Hepatocyte (in vitro differentiated cells): Measurements from ENCODE around the gene SMOC1. TPM values are rescaled to one million over a fixed set of nuclear protein-coding genes. Genes with fewer than 3 reads are reported as not detected.
A peak's percentile ranks its signal among the peaks of the same experiment; 100 is the strongest.

Source experiments
- DNase-seq: peaks from one replicate; pipeline ENCODE4 v3.0.0-alpha.2; 2016; ENCODE audit warnings: low spot score
- H2AFZ ChIP-seq: fragments of 200-600 bp; sonication (generic); 2 replicates; pipeline ENCODE4 v1.6.0; 2016; ENCODE audit warnings: antibody characterized with exemption, mild to moderate bottlenecking
- H3K27ac ChIP-seq: fragments of 200-600 bp; sonication (generic); 2 replicates; pipeline ENCODE4 v1.5.1; 2016; ENCODE audit warnings: mild to moderate bottlenecking
- H3K27me3 ChIP-seq: fragments of 200-600 bp; sonication (generic); 2 replicates; pipeline ENCODE4 v1.6.1; 2016
- H3K36me3 ChIP-seq: fragments of 200-600 bp; sonication (generic); replicated peaks from 2 replicates; pipeline ENCODE4 v1.5.1; 2016; ENCODE audit warnings: low read depth; ENCODE audit not compliant: insufficient read depth
- H3K4me1 ChIP-seq: fragments of 200-600 bp; sonication (generic); 2 replicates; pipeline ENCODE4 v1.5.1; 2016; ENCODE audit warnings: mild to moderate bottlenecking, moderate library complexity; ENCODE audit not compliant: insufficient read depth
- H3K4me2 ChIP-seq: fragments of 200-600 bp; sonication (generic); 2 replicates; pipeline ENCODE4 v1.6.0; 2016
- H3K4me3 ChIP-seq: fragments of 200-600 bp; sonication (generic); 2 replicates; pipeline ENCODE4 v1.5.1; 2016; ENCODE audit warnings: mild to moderate bottlenecking
- H3K79me2 ChIP-seq: fragments of 200-600 bp; sonication (generic); 2 replicates; pipeline ENCODE4 v1.6.0; 2017; ENCODE audit warnings: mild to moderate bottlenecking
- H3K9me2 ChIP-seq: fragments of 200-600 bp; sonication (generic); replicated peaks from 2 replicates; pipeline ENCODE4 v1.6.0; 2017; ENCODE audit warnings: mild to moderate bottlenecking; ENCODE audit not compliant: insufficient read depth
- H3K9me3 ChIP-seq: fragments of 200-600 bp; sonication (generic); 2 replicates; pipeline ENCODE4 v1.5.1; 2016; ENCODE audit warnings: low read depth, mild to moderate bottlenecking
- H4K20me1 ChIP-seq: fragments of 200-600 bp; sonication (generic); 2 replicates; pipeline ENCODE4 v1.6.0; 2016; ENCODE audit warnings: mild to moderate bottlenecking; ENCODE audit not compliant: insufficient read depth, poor library complexity, severe bottlenecking
- EZH2 ChIP-seq: fragments of 200-600 bp; sonication (generic); IDR thresholded peaks from 2 replicates; pipeline ENCODE4 v1.6.1; 2016; ENCODE audit warnings: antibody characterized with exemption, mild to moderate bottlenecking, borderline replicate concordance
- EZH2phosphoT487 ChIP-seq: fragments of 200-600 bp; sonication (generic); IDR thresholded peaks from one replicate; pipeline ENCODE4 v1.6.1; 2018; ENCODE audit warnings: antibody characterized with exemption, mild to moderate bottlenecking, low read depth, moderate library complexity; ENCODE audit not compliant: unreplicated experiment, severe bottlenecking
- WGBS: methylation state at CpG from one replicate; pipeline ENCODE4 v1.1.6; 2016; ENCODE audit warnings: low lambda C conversion rate; ENCODE audit errors: missing lambda C conversion rate; 5-methylcytosine and 5-hydroxymethylcytosine counted together
- polyA plus RNA-seq: library from polyadenylated mRNA; unstranded; fragments of >200 nt; fragmentation: Nextera tagmentation; extraction: Ambion mirVana; gene quantifications from 2 replicates; pipeline ENCODE4 v1.2.1, GENCODE V29; 2016
- total RNA-seq: library from RNA; depleted of rRNA; stranded (reverse); fragments of >200 nt; gene quantifications from 2 replicates; pipeline ENCODE4 v1.2.3, GENCODE V29; 2014
- TF ChIP-seq, protein P1 (sequence below): fragments of 200-600 bp; sonication (generic); IDR thresholded peaks from 2 replicates; pipeline ENCODE4 v1.5.1; 2016; ENCODE audit warnings: antibody characterized with exemption, mild to moderate bottlenecking; ENCODE audit not compliant: poor library complexity

SMOC1 gene
- total and polyA plus RNA-seq, 2 experiments from 2014 or later, result 2.1 to 6.2 TPM

DNA sequence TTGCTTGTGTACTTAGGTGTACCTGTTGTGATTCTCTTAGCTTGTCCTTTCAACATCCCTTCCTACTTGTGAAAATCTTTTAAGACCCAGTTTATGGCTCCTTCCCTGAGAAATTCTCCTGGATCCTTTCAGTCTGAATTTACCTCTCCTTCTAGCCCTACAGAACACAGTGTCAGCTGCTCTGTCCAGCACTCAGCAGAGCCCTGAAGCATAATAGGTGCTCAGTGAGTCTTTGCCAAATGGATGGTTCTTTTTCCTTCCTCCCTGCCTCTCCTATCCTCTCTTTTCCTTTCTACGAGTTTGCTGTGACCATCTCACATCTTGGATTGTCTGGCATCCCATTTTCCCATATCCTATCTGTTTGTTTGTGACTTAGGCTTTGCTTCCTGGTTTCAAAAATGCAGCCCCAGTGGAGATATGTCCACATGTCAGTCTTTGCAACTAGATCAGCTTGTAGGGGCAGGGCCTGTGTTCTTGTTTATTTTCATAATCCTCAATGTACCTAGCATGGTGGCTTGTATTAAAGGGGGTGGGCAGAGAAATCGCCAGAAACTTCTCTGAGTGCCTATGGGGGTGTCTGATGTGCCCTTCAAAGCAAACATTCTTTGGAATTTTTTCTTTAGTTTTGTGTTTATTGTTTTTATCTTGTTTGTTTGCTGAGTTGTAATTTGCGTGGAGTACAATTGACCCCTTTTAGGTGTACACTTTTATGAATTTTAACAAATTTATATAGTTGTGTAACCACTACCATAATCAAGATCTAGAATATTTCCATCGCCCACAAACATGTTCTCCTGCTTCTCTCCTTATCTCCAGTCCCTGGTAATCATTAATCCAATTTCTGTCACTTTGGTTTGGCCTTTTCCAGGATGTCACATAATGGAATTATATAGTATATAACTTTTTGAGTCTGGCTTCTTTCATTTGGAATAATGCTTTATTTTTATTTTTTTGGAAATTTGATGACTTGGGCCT is 62.8 kb downstream of the SMOC1 start:
- WGBS, result 44% methylated on average over 4 of the region's 4 CpGs
- peak overlapping the region; percentile 70 for H3K27ac ChIP-seq
- peaks cover 36% of the 10 kb centered on the region for H3K4me1 ChIP-seq
- H3K9me3 ChIP-seq, result no peaks in the 10 kb centered on the region
- H3K4me3 ChIP-seq, result no peak overlapping the region
- DNase-seq, result peak; percentile 23
- no peaks in the 10 kb centered on the region for H4K20me1 ChIP-seq
- no peaks in the 10 kb centered on the region for H3K27me3 ChIP-seq
- H3K36me3 ChIP-seq, result no peaks in the 10 kb centered on the region
- TF ChIP-seq, protein P1, sequence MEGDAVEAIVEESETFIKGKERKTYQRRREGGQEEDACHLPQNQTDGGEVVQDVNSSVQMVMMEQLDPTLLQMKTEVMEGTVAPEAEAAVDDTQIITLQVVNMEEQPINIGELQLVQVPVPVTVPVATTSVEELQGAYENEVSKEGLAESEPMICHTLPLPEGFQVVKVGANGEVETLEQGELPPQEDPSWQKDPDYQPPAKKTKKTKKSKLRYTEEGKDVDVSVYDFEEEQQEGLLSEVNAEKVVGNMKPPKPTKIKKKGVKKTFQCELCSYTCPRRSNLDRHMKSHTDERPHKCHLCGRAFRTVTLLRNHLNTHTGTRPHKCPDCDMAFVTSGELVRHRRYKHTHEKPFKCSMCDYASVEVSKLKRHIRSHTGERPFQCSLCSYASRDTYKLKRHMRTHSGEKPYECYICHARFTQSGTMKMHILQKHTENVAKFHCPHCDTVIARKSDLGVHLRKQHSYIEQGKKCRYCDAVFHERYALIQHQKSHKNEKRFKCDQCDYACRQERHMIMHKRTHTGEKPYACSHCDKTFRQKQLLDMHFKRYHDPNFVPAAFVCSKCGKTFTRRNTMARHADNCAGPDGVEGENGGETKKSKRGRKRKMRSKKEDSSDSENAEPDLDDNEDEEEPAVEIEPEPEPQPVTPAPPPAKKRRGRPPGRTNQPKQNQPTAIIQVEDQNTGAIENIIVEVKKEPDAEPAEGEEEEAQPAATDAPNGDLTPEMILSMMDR, result no peak
- TF ChIP-seq EZH2, result no peak
- TF ChIP-seq EZH2phosphoT487, result no peak
- peak overlapping the region; percentile 15 for H3K4me2 ChIP-seq
- H2AFZ ChIP-seq, result no peak overlapping the region
- H3K79me2 ChIP-seq, result no peaks in the 10 kb centered on the region
- no peaks in the 10 kb centered on the region for H3K9me2 ChIP-seq

DNA sequence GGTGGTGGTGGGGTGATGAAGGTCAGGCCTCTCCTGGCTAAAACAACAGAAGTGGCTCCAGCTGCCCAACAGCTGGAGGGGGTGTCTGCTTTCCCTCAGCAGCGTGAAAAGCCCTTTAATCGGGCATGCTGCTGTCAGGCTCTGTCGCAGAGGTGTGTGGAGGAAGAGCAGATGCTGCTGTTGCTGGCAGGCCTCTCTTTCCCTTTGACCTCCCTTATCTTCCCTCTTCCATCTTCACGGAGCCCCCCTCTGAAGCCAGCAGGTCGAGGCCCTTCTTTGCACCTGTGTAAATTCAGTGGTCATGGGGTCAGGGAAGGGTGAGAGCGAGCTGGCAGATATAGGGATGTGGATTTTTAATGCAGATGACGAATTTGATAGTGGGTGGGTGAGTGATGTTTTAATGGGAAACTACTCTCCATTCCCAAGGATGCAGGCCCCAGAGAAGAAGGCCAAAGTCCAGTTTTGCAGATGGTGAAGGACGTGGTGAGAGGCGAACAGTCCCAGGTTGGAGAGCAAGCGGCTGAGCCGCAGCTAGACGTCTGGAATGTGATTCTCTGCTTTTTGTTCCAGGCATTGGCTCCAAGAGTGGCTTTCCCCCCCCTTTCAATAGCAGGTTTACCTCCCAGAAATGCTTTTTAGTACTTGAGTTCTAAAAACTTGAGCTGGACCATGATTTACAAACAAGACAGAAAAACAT is 64.0 kb downstream of the SMOC1 start:
- Histone ChIP-seq H4K20me1 (no peaks in the 10 kb centered on the region), H3K36me3 (no peaks in the 10 kb centered on the region), H3K27me3 (no peaks in the 10 kb centered on the region), H3K27ac (peak overlapping the region; percentile 70), H2AFZ (no peak overlapping the region), H3K4me2 (peak overlapping the region; percentile 15), H3K9me3 (no peaks in the 10 kb centered on the region), H3K79me2 (no peaks in the 10 kb centered on the region), H3K4me3 (no peak overlapping the region), H3K9me2 (no peaks in the 10 kb centered on the region), H3K4me1 (peaks cover 29% of the 10 kb centered on the region)
- DNase-seq, result peak; percentile 25
- WGBS, result 20% methylated on average over 11 of the region's 12 CpGs
- TF ChIP-seq, protein P1, result no peak
- TF ChIP-seq EZH2phosphoT487 (no peak), EZH2 (no peak)

DNA sequence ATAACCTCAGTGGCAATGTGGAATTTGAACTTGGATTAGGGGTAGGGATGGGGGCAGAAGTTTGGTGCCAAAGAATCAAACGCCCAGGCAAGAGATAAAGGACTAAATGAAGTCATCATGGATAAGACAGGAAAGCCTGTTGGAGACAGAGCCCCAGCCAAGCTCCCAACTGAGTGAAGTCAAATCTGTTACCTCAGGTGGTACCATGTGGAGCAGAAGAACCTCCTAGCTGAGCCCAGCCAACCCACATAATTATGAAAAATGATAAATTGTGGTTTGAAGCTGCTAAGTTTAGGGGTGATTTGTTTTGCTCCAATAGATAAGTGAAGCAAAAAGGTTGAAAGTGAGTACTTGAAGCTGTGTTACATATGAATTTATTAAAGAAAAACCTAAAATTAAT is 66.1 kb downstream of the SMOC1 start:
- Histone ChIP-seq H3K27ac (no peak overlapping the region), H3K79me2 (no peaks in the 10 kb centered on the region)
- no peak for DNase-seq

DNA sequence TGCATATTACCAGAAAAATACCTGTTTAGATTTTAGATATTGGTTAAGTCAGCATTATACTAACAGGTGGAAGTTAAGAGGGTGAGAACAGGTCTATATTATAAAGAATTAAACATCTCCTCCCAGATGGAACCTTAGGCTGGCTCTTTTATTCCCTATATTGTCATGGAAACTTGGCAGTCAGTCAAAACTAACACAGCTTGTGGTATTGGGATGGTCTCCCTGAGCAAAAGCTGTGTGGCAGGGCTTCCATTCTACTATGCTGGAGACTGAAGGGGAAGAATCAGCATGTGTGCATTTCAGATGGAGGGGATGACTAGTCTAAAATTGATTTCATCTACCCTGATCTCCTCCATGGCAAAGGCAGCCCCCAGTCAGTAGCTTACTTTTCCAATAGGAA is 66.7 kb downstream of the SMOC1 start:
- DNase-seq, result no peak
- H3K27me3 ChIP-seq, result no peaks in the 10 kb centered on the region
- H3K9me2 ChIP-seq, result no peaks in the 10 kb centered on the region
- H3K4me3 ChIP-seq, result no peak overlapping the region
- no peak overlapping the region for H2AFZ ChIP-seq
- H4K20me1 ChIP-seq, result no peaks in the 10 kb centered on the region
- H3K27ac ChIP-seq, result no peak overlapping the region
- no peak overlapping the region for H3K4me2 ChIP-seq
- H3K4me1 ChIP-seq, result peaks cover 29% of the 10 kb centered on the region
- H3K79me2 ChIP-seq, result no peaks in the 10 kb centered on the region
- no peaks in the 10 kb centered on the region for H3K36me3 ChIP-seq
- no peak for TF ChIP-seq EZH2
- TF ChIP-seq, protein P1, result no peak
- no peaks in the 10 kb centered on the region for H3K9me3 ChIP-seq

More for the DNA sequence above, 66.1 kb downstream of the SMOC1 start:
- no peak overlapping the region for H3K4me3 ChIP-seq
- no peaks in the 10 kb centered on the region for H3K9me3 ChIP-seq
- no peak overlapping the region for H2AFZ ChIP-seq
- H4K20me1 ChIP-seq, result no peaks in the 10 kb centered on the region
- TF ChIP-seq EZH2phosphoT487, result no peak
- no peak for TF ChIP-seq EZH2
- peaks cover 29% of the 10 kb centered on the region for H3K4me1 ChIP-seq
- H3K9me2 ChIP-seq, result no peaks in the 10 kb centered on the region
- WGBS, result 100% methylated on average over 1 of the region's 1 CpG
- H3K27me3 ChIP-seq, result no peaks in the 10 kb centered on the region
- H3K4me2 ChIP-seq, result no peak overlapping the region
- H3K36me3 ChIP-seq, result no peaks in the 10 kb centered on the region
